NCI-H524 treated with DMSO at 0.1 percent for 48 hours (cell line): ENCODE measurements around the gene BRAP.
"Not testable (repeated sequence)": the region's sequence is repeated elsewhere in the genome, so short reads cannot be mapped to it uniquely, and the experiment has no call there.

ENCODE experiments used
- DNase-seq: peaks from one replicate; lab custom pipeline; 2025; lab: John Stamatoyannopoulos, UW

Gene BRAP

DNA sequence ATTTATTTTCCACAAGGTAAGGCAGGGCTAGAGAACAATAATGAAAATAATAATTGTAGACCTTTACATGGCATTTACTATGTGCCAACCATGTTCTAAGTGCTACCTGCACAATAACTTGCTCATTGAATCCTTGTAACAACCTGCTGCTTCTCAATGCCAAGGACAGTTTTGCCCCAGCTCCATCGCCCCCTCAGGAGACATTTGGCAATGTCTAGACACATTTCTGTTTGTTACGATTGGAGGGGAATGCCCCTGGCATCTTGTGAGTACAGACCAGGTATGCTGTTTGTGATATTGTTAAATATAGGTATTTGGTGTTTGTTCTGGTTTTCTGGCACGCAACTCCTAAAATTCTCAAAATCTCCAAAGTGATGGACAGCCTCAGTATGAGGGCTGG is 78.5 kb downstream of the BRAP start:
- DNase-seq = no peak

DNA sequence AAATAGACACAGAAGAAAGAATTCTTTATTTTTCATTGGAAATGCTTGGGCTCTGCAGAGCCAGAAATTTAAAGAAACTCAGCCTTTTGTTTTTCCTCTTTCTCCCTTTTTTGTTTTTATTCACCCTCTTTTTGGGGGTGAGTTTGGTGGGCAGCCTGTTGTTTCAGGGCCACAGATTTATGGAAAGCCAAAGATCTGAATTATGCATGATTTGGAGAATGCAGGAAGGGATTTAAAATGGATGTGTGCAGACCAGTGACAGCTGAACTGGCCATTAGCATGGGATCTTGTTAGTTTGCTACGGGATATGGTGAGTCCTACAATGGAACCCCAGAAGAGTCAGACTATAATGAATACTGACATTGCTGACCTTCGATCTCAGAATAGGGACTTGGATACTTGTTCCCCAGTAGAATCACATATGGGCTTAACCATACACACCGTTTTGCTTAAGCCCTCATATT is 79.0 kb downstream of the BRAP start:
- DNase-seq = no peak

DNA sequence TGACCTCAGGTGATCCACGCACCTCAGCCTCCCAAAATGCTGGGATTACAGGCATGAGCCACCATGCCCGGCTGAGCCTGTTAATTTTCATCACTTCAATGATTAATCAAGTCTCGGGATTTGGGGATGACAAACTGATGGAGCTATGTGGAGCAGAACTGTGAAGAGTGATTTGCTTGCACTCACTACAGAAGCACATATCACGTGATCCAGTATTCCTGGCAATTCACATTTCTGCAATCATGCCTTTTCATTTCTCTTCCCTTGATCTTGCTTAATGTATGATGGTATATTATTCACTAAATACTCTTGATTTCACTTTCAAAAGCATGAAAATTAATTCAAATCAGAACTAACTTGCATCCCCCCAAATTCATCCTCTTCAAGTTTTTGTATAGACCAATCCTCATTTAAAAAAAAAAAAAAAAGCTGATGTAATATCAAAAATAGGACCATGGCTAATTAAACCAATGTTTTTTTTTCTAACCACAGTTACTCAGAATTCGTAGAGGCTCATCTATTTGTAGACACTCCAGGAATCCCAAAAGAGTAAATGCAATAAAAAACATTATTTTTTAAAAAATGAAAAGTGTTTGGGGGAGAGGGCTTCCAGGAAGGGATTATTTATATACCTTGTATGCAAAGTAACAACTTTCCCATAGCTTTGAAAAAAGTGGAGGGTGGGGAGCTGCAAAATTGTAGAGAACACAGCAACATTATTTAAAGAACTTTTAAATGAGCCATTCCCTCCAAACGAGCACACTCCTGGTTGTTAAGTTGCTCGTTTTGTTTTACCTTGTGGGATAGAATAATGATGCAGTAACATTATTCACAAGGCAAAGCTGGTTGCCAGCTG is 79.6 kb downstream of the BRAP start:
- no peak for DNase-seq

DNA sequence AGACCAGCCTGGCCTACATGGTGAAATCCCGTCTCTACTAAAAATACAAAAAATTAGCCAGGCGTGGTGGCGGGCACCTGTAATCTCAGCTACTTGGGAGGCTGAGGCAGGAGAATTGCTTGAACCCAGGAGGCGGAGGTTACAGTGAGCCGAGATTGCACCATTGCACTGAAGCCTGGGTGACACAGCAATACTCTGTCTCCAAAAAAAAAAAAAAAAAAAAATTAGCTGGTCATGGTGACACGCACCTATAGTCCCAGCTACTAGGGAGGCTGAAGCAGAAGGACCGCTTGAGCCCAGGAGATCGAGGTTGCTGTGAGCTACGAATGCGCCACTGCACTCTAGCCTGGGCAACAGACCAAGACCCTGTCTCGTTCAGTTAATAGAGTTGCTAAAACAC is 82.9 kb downstream of the BRAP start:
- DNase-seq = not testable (repeated sequence)

DNA sequence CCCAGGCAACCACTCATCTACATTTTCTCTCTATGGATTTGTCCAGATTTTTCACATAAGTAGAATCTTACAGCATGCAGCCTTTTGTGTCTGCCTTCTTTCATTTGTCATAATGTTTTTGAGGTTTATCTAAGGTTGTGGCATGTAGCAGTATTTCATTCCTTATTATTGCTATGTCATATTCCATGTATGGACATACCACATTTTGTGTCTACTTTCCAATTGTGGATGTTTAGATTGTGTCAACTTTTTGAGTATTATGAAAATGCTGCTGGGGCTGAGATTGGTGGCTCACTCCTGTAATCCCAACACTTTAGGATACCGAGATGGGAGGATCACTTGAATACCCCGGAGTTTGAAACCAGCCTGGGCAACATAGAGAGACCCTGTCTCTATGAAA is 83.4 kb downstream of the BRAP start:
- DNase-seq = no peak

DNA sequence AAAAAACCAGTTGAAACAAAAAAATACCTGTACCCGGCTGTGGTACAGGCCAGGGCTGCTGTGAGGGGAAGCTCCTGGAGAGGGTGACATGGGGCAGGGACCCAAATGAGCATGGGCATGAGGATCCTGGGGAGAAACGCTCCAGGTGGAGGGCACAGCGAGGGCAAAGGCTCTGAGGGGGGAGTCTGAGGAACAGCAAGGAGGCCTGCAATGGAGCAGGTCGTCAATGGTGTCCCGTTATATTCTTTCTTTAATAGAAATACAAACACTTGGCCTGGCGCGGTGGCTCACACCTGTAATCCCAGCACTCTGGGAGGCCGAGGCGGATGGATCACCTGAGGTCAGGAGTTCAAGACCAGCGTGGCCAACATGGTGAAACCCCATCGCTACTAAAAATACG is 84.8 kb downstream of the BRAP start:
- DNase-seq = not testable (repeated sequence)

DNA sequence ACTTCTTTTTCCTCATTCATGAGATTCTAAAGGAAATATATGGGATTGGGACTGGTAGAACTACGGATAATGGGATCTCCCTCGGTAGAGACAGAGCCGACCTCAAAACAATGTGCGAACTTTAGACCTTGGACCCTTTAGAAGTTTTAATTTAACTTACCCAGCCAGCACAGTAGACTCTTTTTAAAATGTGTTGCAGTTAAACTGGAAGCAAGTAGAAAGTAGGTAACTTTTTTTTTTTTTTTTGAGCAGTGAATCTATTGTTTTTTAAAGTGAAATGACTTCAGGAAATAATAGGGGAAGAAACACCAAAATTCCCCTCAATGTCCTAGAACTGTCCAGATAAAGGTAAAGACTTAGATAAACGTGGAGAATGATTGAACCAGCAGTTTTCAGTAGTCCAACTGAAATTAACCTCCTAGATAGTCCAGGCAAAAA is 85.5 kb downstream of the BRAP start:
- no peak for DNase-seq

DNA sequence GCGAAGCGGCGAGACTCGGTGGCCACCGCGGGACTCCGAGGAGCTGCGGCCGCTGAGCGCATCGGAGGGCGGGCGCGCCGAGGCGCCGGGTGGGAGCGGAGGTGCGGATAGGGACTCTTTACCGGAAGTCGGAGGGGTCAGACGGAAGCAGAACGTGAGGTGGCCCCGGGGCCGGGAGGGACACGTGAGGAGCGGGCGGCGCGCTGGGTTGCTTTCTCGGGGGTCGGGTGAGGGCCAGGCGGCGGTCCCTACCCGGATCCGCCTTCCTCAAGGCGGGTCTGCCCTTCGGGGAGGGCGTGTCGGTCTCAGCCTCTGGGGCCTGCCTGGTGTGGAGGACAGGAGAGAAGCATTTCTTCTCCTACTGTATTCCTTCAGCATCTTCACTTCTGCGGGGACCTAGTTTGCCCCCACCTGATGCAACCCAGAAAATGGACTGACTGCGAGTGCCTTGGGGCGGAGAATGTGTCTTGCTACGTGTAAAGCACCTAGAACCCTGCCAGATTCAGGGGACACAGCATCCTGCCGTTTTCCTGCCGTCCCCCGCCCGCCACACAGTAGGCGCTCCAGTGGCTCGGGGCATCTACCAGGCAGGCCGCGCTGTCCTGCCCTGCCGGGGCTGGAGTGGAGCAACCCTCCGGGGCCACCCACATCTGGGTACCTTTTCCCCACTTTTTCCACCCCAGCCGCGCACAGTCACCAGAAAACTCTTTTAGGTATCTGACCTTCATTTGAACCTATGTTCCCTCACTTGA is 86.1 kb downstream of the BRAP start:
- DNase-seq = peak; percentile 16

DNA sequence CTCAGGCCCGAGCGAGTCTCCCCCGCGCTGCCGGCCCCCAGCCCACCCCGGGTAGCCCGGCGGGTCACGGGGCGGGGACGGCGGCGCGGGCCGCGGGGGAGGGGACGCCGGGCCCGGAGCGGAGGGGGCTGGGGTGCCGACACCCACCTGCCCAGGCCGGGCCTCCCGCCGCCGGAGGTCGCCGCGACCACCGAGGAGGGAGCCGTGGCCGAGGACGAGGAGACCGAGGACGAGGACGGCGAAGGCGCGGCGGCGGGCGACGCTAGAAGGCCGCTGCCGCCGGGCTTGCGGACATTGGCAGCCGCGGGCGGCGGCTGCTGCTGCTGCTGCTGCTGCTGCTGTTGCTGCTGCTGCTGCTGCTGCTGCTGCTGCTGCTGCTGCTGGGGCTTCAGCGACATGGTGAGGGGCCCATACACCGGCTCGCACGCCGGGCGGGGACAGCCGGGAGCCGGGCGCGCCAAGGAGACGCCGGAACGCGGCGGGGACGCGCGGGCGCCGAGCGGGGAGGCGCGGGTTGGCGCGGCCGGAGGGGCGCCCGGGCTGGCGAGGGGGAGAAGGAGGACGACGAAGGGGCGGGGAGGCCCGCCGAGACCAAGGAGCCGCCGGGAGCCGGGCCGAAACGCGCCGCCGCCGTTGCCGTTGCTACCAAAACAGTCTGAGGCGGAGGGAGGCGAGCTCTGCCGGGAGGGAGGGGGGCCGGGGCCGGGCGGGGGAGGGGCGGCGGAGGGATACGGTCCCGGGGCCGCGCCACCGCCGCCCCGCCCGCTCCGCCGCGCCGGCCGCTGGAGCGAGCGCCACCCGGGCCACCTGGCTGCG is 86.9 kb downstream of the BRAP start, which contains the start of gene ATXN2:
ATXN2 (minus strand) TSS at position 679 of the 816 bp plus-strand sequence; CDS start at position 398, 281 bp downstream.
- DNase-seq = no peak

DNA sequence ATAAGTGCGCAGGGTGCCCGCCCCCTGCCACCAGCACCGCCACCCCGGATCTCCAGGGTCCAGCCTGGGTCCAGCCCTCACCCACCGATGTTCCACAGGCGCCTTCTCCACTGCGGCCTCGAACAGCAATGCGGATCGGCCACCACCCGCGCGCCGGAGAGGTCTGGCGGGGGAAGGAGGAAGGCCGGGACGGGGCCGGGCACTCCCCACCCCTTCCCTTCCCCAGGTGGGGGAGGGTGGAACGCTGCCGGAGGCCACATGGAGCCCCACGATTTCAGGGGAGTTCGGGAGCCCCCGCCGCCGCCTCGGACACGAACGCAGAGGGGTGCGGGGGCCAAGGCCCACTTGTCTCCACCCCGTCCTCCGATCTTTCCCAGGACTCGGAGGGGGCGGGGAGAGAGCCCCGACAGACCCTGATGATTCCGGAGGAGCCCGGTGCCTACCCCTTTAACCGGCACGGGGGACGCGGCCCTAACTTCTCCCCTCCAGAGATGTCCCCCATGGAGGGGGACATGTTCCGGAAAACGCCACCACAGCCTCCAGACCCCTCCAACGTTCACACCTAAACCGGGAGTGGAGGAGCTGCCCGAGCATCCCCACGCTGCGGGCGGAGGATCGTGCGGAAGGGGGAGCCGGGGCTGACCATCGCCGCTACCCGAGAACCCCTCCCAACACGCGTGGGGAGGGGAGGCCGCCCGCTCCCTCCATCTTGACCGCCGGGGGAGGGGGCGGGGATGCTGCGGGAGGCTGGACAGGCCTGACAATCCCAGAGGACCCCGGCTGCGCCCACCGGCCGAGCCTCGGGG is 87.7 kb downstream of the BRAP start:
- no peak for DNase-seq

DNA sequence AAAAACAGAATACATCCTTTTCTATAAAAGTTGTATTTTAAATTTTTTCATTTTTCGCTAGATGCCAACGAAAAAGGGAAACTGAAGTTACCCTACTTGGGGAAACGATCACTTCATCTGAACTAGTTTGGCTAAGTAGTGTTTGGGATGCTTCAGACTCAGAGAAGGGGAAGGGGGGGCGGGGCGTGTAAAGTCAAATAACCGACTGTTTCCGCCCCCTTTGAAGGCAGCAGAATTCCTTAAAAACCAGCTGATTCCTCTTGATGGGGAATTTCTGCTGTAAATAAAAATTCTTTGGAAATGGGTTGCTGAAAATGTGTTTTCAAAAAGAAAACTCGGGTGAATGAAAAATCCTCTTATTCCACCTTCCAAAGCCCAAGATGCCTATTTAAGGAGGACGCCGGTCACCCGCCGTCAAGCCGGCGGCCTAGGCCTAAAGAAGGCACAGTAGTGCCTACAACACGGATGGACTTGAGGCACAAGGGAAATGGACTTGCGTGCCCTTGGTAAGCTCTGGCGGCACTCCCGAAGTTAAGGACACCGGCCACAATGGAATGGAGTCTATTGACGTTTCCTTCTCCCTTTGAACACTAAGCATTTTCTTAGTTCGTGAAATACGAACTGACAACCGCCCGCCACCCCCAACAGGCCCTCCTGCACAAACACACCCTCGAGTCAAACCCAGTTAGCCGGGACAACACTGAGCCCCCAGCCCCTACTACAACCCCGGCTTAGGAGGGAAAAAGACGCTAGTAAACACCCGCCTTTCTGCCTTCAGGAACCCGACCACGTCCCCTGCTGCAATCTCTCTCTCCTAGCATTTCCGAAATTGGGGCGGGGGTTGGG is 88.5 kb downstream of the BRAP start:
- no peak for DNase-seq

DNA sequence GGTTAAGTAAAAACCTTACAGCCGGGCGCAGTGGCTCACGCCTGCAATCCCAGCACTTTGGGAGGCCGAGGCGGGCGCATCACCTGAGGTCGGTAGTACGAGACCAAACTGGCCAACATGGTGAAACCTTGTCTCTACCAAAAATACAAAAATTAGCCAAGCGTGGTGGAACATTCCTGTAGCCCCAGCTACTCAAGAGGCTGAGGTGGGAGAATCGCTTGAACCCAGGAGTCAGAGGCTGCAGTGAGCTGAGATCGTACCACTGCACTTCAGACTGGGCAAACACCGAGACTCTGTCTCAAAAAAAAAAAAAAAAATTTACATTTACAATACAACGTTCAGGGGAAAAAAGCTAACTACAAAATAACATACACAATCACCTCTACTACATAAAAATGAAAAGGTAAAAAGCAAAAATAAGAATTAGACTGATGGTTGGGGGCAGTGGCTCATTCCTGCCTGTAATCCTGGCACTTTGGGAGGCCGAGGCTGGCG is 90.4 kb downstream of the BRAP start:
- not testable (repeated sequence) for DNase-seq
